Right cardiac atrium (tissue), 5 donors: ENCODE data around the gene BRD3OS. TPM values are rescaled to one million over a fixed set of nuclear protein-coding genes. Genes with fewer than 3 reads are reported as not detected.

Experiments used
- ATAC-seq, 2 donors: fragments of 200-7000 bp; cut with Tn5 transposase; one replicate each; pipeline versions ENCODE4 v1.8.0 to v1.9.1; 2020; ENCODE audit warnings: moderate library complexity in 2 of 2, mild to moderate bottlenecking in 1 of 2
- DNase-seq, 3 donors: peaks; one replicate each; pipeline ENCODE4 v3.0.0-alpha.2; 2020
- H3K27ac ChIP-seq: one replicate; pipeline ENCODE4 v1.5.1; 2013; ENCODE audit warnings: mild to moderate bottlenecking, low read length, control low read depth, moderate library complexity
- H3K27me3 ChIP-seq: one replicate; pipeline ENCODE4 v1.6.1; 2013; ENCODE audit not compliant: control insufficient read depth, insufficient read depth
- H3K4me1 ChIP-seq: one replicate; pipeline ENCODE4 v1.6.1; 2013; ENCODE audit warnings: low read length; ENCODE audit not compliant: control insufficient read depth, insufficient read depth
- H3K4me3 ChIP-seq: one replicate; pipeline ENCODE4 v1.5.1; 2013; ENCODE audit warnings: low read length, control low read depth
- H3K9me3 ChIP-seq: one replicate; pipeline ENCODE4 v1.6.1; 2013; ENCODE audit warnings: low read length; ENCODE audit not compliant: control insufficient read depth
- WGBS: extraction: QIAGEN DNeasy Blood & Tissue Kit; methylation state at CpG from one replicate; pipeline ENCODE4 v1.1.7; 2013; 5-methylcytosine and 5-hydroxymethylcytosine counted together
- intact Hi-C, 4 donors: fragments of 100-400 bp; cut with DNase I; formaldehyde crosslinking; loops; one replicate each; pipeline versions ENCODE4 v1.11.0 to v1.14.0; 2022 to 2023
- polyA plus RNA-seq: library from polyadenylated mRNA; stranded (reverse); fragments of 200-250 nt; gene quantifications from one replicate; pipeline ENCODE4 v1.2.3, GENCODE V29; 2013
- total RNA-seq, 4 donors: library from RNA; stranded (reverse); fragmentation: NEBNext Ultra II Directional; extraction: Animal tissue kit (Norgen Biotek cat#: 25700); gene quantifications; one replicate each; pipeline ENCODE4 v1.2.1, GENCODE V29; 2021
- donor health status: healthy with polysubstance abuse.
- donor health status: DM: no; HTN: yes; CAD: no.
- donor health status: DM: no; HTN: no; CAD: no.
- donor health status: DM: no; HTN: yes; CAD: no; lungs with severe emphysema.
- donor health status: DM: yes; HTN: yes; CAD: no.

BRD3OS gene
- total and polyA plus RNA-seq, 5 donors = 4.7 to 12.1 (median 10.8) TPM

- H3K27me3 ChIP-seq = no peaks in the 10 kb centered on the region
- peak in 1 of 2 donors; percentile 49 for ATAC-seq
- no peaks in the 10 kb centered on the region for H3K9me3 ChIP-seq
- peak overlapping the region; percentile 85 for H3K4me3 ChIP-seq
- intact Hi-C loops = loop anchor here in 1 of 4 donors (2.0 kb wide), 1 partner anchor 42 kb away; no protein-coding TSS in a partner anchor
- H3K4me1 ChIP-seq = peaks cover 6% of the 10 kb centered on the region
- 45% methylated on average over 31 of the region's 31 CpGs for WGBS
- H3K27ac ChIP-seq = peak overlapping the region; percentile 0
- DNase-seq = peak; percentile 78 to 80 (median 79)
These were observed 34.7 kb upstream of the BRD3OS start for GRCh38 chr9:133990366-133991213.

- 2% methylated on average over 82 of the region's 82 CpGs for WGBS
- H3K27ac ChIP-seq = peak overlapping the region; percentile 0
- peak overlapping the region; percentile 85 for H3K4me3 ChIP-seq
- peak in 1 of 2 donors; percentile 33 for ATAC-seq
- H3K4me1 ChIP-seq = peaks cover 6% of the 10 kb centered on the region
- DNase-seq = peak; percentile 71 to 85 (median 79)
- intact Hi-C loops = loop anchor here in 1 of 4 donors (2.0 kb wide), 1 partner anchor 43 kb away; no protein-coding TSS in a partner anchor
- H3K27me3 ChIP-seq = no peaks in the 10 kb centered on the region
- no peaks in the 10 kb centered on the region for H3K9me3 ChIP-seq
These were observed 33.9 kb upstream of the BRD3OS start for GRCh38 chr9:133991214-133991921.

GRCh38 chr9:133991964-133992779, 33.1 kb upstream of the BRD3OS start, which contains the start of gene VAV2:
VAV2 (minus strand) TSS chr9:133992324; CDS start chr9:133992278, 46 bp downstream.
- intact Hi-C loops = loop anchor here in 1 of 4 donors (2.0 kb wide), 1 partner anchor 43 kb away; no protein-coding TSS in a partner anchor
- H3K9me3 ChIP-seq = no peaks in the 10 kb centered on the region
- H3K27ac ChIP-seq = peak within 1 kb of the TSS; percentile 91
- H3K4me3 ChIP-seq = peak within 1 kb of the TSS; percentile 85
- H3K27me3 ChIP-seq = no peaks in the 10 kb centered on the region
- ATAC-seq (peak; percentile 2 to 38), DNase-seq (peak; percentile 77 to 91 (median 91))
- peaks cover 6% of the 10 kb centered on the region for H3K4me1 ChIP-seq
- WGBS = under 1% methylated on average over 124 of the region's 124 CpGs

- WGBS = under 1% methylated on average over 74 of the region's 74 CpGs
- no peaks in the 10 kb centered on the region for H3K27me3 ChIP-seq
- intact Hi-C loops = no loop called here
These were observed 32.3 kb upstream of the BRD3OS start for GRCh38 chr9:133992780-133993634.

GRCh38 chr9:133993635-133994253, 31.5 kb upstream of the BRD3OS start:
- Histone ChIP-seq H3K4me1 (peaks cover 6% of the 10 kb centered on the region), H3K4me3 (no peak overlapping the region), H3K27ac (no peak overlapping the region), H3K27me3 (no peaks in the 10 kb centered on the region), H3K9me3 (no peaks in the 10 kb centered on the region)
- ATAC-seq = no peak
- 66% methylated on average over 16 of the region's 16 CpGs for WGBS
- peak in 1 of 3 donors; percentile 63 for DNase-seq
- intact Hi-C loops = loop anchor here (1.0 to 2.0 kb wide), 3 partner anchors 200 to 203 kb away; no protein-coding TSS in a partner anchor

More at GRCh38 chr9:133992780-133993634, 32.3 kb upstream of the BRD3OS start:
- ATAC-seq = peak; percentile 86 to 88
- H3K4me1 ChIP-seq = peaks cover 6% of the 10 kb centered on the region
- peak overlapping the region; percentile 85 for H3K4me3 ChIP-seq
- peak; percentile 91 to 95 (median 95) for DNase-seq
- H3K27ac ChIP-seq = peak overlapping the region; percentile 91
- H3K9me3 ChIP-seq = no peaks in the 10 kb centered on the region

GRCh38 chr9:133994353-133995011, 30.8 kb upstream of the BRD3OS start:
- no peaks in the 10 kb centered on the region for H3K27me3 ChIP-seq
- DNase-seq = peak; percentile 80 to 93 (median 92)
- H3K4me1 ChIP-seq = peaks cover 6% of the 10 kb centered on the region
- no peaks in the 10 kb centered on the region for H3K9me3 ChIP-seq
- WGBS = 7% methylated on average over 11 of the region's 11 CpGs
- peak; percentile 65 to 68 for ATAC-seq
- no peak overlapping the region for H3K4me3 ChIP-seq
- intact Hi-C loops = loop anchor here (1.0 to 2.0 kb wide), 3 partner anchors 201 to 204 kb away; no protein-coding TSS in a partner anchor
- no peak overlapping the region for H3K27ac ChIP-seq

GRCh38 chr9:133995012-133995896, 30.0 kb upstream of the BRD3OS start:
- WGBS = 69% methylated on average over 17 of the region's 17 CpGs
- ATAC-seq = no peak
- peaks cover 5% of the 10 kb centered on the region for H3K4me1 ChIP-seq
- no peaks in the 10 kb centered on the region for H3K27me3 ChIP-seq
- DNase-seq = no peak
- H3K9me3 ChIP-seq = no peaks in the 10 kb centered on the region
- no peak overlapping the region for H3K4me3 ChIP-seq
- intact Hi-C loops = loop anchor here in 2 of 4 donors (2.0 kb wide), 2 partner anchors 202 to 204 kb away; no protein-coding TSS in a partner anchor
- no peak overlapping the region for H3K27ac ChIP-seq
